IMR-90 (cell line): ENCODE data around the gene NUP58.

Source experiments
- CHD1 ChIP-seq: IDR thresholded peaks from 2 replicates; pipeline ENCODE4 v1.6.1; 2012; ENCODE audit warnings: low read depth, low read length, improper control_type of control experiment
- POLR2A ChIP-seq: IDR thresholded peaks from 2 replicates; pipeline ENCODE4 v1.6.1; 2012; ENCODE audit warnings: mild to moderate bottlenecking, low read depth, low read length
- RFX5 ChIP-seq: IDR thresholded peaks from 2 replicates; pipeline ENCODE4 v1.8.0; 2012; ENCODE audit warnings: low read depth, mild to moderate bottlenecking, low read length, moderate library complexity

DNA sequence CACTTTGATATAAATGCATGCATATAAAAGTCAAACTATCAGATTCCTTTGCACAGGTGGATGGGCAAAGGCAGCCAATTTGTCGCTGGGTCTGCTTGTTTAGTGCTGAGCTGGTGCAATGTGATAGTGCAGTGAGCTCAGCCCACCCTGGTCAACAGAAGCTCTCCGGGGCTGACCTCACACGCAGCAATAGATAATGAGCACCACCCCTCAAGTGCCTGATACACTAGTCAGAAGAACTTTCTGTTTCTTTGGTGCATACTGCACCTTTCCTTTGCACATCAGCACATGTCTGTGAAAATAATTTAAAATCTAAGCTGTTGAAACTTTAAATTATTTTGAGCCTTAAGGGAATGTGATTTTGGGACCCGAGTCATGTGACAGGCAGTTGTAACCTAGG lies 90.5 kb downstream of the NUP58 start:
- TF ChIP-seq RFX5 (no peak), POLR2A (no peak), CHD1 (no peak)
